Vagina (tissue), 2 donors: ENCODE data around the gene OBSL1. TPM values are rescaled to one million over a fixed set of nuclear protein-coding genes. Genes with fewer than 3 reads are reported as not detected.

Source experiments
- DNase-seq, 2 donors: peaks; one replicate each; pipeline ENCODE4 v3.0.0-alpha.2; 2017; ENCODE audit errors: extremely low spot score in 2 of 2
- H3K27ac ChIP-seq: fragments of 200-600 bp; sonication (generic); one replicate; pipeline ENCODE4 v1.5.1; 2019
- H3K27me3 ChIP-seq: fragments of 200-600 bp; sonication (generic); one replicate; pipeline ENCODE4 v1.5.1; 2019
- H3K36me3 ChIP-seq, 2 donors: fragments of 200-600 bp; sonication (generic); one replicate each; pipeline ENCODE4 v1.5.1; 2017 to 2019
- H3K4me1 ChIP-seq: fragments of 200-600 bp; sonication (generic); one replicate; pipeline ENCODE4 v1.5.1; 2019
- H3K4me3 ChIP-seq, 2 donors: fragments of 200-600 bp; sonication (generic); 1 replicate in 1 of 2; 2 replicates in 1 of 2; pipeline ENCODE4 v1.5.1; 2016 to 2019
- H3K9me3 ChIP-seq: fragments of 200-600 bp; sonication (generic); one replicate; pipeline ENCODE4 v1.5.1; 2019
- CTCF ChIP-seq, 3 experiments: fragments of 450-650 bp in 2 of 3; fragments of 200-600 bp in 1 of 3; sonication (generic) in 1 of 3; IDR thresholded peaks; one replicate each; pipeline ENCODE4 v1.5.1; 2017 to 2019; ENCODE audit warnings: antibody characterized with exemption in 3 of 3, mild to moderate bottlenecking in 2 of 3, moderate library complexity in 2 of 3
- POLR2A ChIP-seq, 2 donors: fragments of 450-650 bp; IDR thresholded peaks; one replicate each; pipeline ENCODE4 v1.6.1; 2017; ENCODE audit warnings: antibody characterized with exemption in 2 of 2, mild to moderate bottlenecking in 2 of 2, moderate library complexity in 2 of 2
- POLR2AphosphoS5 ChIP-seq, 2 donors: sonication (generic); formaldehyde crosslinking; IDR thresholded peaks; one replicate each; pipeline ENCODE4 v1.9.0; 2017; ENCODE audit warnings: antibody characterized with exemption in 2 of 2, mild to moderate bottlenecking in 2 of 2, low read depth in 1 of 2; ENCODE audit not compliant: insufficient read depth in 1 of 2
- intact Hi-C: fragments of 100-400 bp; cut with DNase I; formaldehyde crosslinking; loops from one replicate; pipeline ENCODE4 v1.15.1; 2023
- total RNA-seq: library from RNA; depleted of rRNA; stranded (reverse); fragments of >200 nt; gene quantifications from one replicate; pipeline ENCODE4 v1.2.3, GENCODE V29; 2016

The OBSL1 gene
- total RNA-seq, 1 donor from 2014 or later, result 53.0 TPM

GRCh38 chr2:219536425-219536824 lies 34.9 kb downstream of the OBSL1 start:
- Histone ChIP-seq H3K27ac (no peak overlapping the region), H3K27me3 (no peaks in the 10 kb centered on the region), H3K36me3 (peaks cover 0 to 22% of the 10 kb centered on the region in 2 donors), H3K9me3 (no peaks in the 10 kb centered on the region), H3K4me3 (no peak overlapping the region), H3K4me1 (peaks cover 18% of the 10 kb centered on the region)
- intact Hi-C loops, result no loop called here
- DNase-seq, result no peak
- TF ChIP-seq POLR2A (IDR thresholded peaks at IDR 0.05), result no peak
- no peak for TF ChIP-seq CTCF (IDR thresholded peaks at IDR 0.05)
- no peak for TF ChIP-seq POLR2AphosphoS5 (IDR thresholded peaks at IDR 0.05; ENCODE audit: insufficient read depth in 1 of 2, low read depth in 1 of 2)

- peaks cover 0 to under 1% of the 10 kb centered on the region in 2 donors for H3K36me3 ChIP-seq
- no peaks in the 10 kb centered on the region for H3K9me3 ChIP-seq
- intact Hi-C loops, result loop anchor here (2.0 kb wide), 1 partner anchor 133 kb away; no protein-coding TSS in a partner anchor
- DNase-seq, result no peak
- H3K27me3 ChIP-seq, result no peaks in the 10 kb centered on the region
- peaks cover 15% of the 10 kb centered on the region for H3K4me1 ChIP-seq
- no peak overlapping the region for H3K4me3 ChIP-seq
- no peak for TF ChIP-seq POLR2A (IDR thresholded peaks at IDR 0.05)
- TF ChIP-seq POLR2AphosphoS5 (IDR thresholded peaks at IDR 0.05; ENCODE audit: insufficient read depth in 1 of 2, low read depth in 1 of 2), result no peak
- no peak for TF ChIP-seq CTCF (IDR thresholded peaks at IDR 0.05)
- H3K27ac ChIP-seq, result no peak overlapping the region
Observed at GRCh38 chr2:219533930-219534661, 37.2 kb downstream of the OBSL1 start.

GRCh38 chr2:219532378-219532649 lies 39.0 kb downstream of the OBSL1 start:
- intact Hi-C loops, result loop anchor here (2.0 kb wide), 1 partner anchor 132 kb away; no protein-coding TSS in a partner anchor
- H3K4me3 ChIP-seq, result no peak overlapping the region
- no peak for DNase-seq
- no peaks in the 10 kb centered on the region for H3K27me3 ChIP-seq
- no peaks in the 10 kb centered on the region for H3K9me3 ChIP-seq
- H3K4me1 ChIP-seq, result no peaks in the 10 kb centered on the region
- TF ChIP-seq POLR2A (IDR thresholded peaks at IDR 0.05) (no peak), CTCF (IDR thresholded peaks at IDR 0.05) (no peak), POLR2AphosphoS5 (IDR thresholded peaks at IDR 0.05; ENCODE audit: insufficient read depth in 1 of 2, low read depth in 1 of 2) (no peak)
- H3K27ac ChIP-seq, result no peak overlapping the region
- no peaks in the 10 kb centered on the region for H3K36me3 ChIP-seq

- H3K4me1 ChIP-seq, result no peaks in the 10 kb centered on the region
- no peak for DNase-seq
- no peak overlapping the region for H3K27ac ChIP-seq
- no peaks in the 10 kb centered on the region for H3K27me3 ChIP-seq
- intact Hi-C loops, result loop anchor here (2.0 kb wide), 1 partner anchor 131 kb away; no protein-coding TSS in a partner anchor
- H3K36me3 ChIP-seq, result no peaks in the 10 kb centered on the region
- no peak overlapping the region for H3K4me3 ChIP-seq
- H3K9me3 ChIP-seq, result no peaks in the 10 kb centered on the region
- TF ChIP-seq POLR2A (IDR thresholded peaks at IDR 0.05), result no peak
- TF ChIP-seq POLR2AphosphoS5 (IDR thresholded peaks at IDR 0.05; ENCODE audit: insufficient read depth in 1 of 2, low read depth in 1 of 2), result no peak
- TF ChIP-seq CTCF (IDR thresholded peaks at IDR 0.05), result no peak
Observed at GRCh38 chr2:219531639-219532377, 39.5 kb downstream of the OBSL1 start.
